ENCODE measurements around the gene HMCN2.

HMCN2 gene

DNA sequence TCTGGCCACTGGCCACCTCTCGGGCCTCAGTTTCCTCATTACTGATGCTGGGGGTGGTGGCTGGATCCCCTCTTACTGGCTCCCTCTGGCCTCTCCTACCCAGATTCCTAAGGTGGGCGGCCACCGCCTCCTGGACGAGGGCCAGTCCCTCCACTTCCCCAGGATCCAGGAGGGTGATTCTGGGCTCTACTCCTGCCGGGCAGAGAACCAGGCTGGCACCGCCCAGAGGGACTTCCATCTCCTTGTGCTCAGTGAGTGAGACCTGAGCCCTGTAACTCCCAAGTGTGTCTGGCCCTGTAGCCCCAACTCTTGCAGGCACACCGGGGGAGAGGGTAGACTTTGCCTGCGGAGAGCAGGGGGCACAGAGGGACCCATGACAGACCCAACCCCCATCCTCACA, 83.3 kb downstream of the HMCN2 start:
- no peak for DNase-seq

DNA sequence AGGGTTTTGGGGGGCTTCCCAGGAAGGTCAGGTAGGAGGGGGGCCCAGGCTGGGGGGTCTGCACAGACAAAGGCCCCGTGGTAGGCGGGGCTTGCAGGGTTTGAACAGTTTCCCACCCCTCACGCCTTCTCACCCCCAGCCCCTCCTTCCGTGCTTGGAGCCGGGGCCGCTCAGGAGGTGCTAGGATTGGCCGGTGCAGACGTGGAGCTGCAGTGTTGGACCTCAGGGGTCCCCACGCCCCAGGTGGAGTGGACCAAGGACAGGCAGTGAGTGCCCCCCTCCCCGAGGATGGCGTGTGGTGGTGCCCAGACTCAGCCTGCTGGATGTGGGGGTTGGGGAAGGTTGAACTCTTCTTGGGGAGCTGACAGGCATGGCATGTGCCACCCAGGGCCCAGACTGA, 83.8 kb downstream of the HMCN2 start:
- no peak for DNase-seq

GRCh38 chr9:130351343-130351742, 85.8 kb downstream of the HMCN2 start:
- DNase-seq = no peak

GRCh38 chr9:130352081-130352480, 86.5 kb downstream of the HMCN2 start:
- no peak for DNase-seq

DNA sequence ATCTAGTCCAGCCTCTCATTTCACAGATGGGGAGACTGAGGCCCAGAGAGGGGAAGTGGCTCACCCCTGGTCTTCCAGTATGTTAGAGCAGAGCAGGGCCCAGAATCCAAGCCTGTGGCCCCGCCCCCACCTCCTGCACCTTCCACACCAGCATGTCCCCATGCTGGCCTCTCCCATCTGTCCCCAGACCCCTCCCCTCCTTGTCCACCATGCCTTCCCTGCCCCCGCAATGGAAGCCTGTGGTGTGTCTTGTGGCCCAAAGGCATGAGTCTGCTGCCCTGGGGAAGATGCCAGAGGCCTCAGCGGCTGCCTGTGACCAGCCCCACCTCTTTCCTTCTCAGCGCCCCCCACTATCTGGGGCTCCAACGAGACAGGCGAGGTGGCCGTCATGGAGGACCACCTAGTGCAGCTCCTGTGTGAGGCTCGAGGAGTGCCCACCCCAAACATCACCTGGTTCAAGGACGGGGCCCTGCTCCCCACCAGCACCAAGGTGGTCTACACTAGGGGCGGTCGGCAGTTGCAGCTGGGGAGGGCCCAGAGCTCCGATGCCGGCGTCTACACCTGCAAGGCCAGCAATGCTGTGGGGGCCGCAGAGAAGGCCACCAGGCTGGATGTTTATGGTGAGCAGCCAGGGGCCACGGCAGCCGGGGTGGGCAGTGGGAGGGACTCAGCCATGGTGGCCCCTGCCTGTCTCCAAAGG, 87.2 kb downstream of the HMCN2 start:
- no peak for DNase-seq

GRCh38 chr9:130354378-130354777, 88.8 kb downstream of the HMCN2 start:
- DNase-seq = no peak

DNA sequence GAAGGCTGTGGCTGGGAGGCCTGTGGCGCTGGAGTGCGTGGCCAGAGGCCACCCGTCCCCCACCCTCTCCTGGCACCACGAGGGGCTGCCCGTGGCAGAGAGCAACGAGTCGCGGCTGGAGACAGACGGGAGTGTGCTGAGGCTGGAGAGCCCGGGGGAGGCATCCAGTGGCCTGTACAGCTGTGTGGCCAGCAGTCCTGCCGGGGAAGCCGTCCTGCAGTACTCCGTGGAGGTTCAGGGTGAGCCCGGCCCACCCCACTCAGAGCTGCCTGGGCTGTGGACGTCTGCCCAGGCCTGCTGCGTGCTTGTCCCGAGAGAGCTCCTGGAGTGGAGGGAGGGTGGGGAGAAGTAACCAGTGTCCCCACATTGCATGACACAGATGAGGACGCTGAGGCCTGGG, 89.2 kb downstream of the HMCN2 start:
- no peak for DNase-seq

GRCh38 chr9:130356033-130356432, 90.5 kb downstream of the HMCN2 start:
- DNase-seq = no peak

- DNase-seq = no peak
These were observed 91.5 kb downstream of the HMCN2 start for GRCh38 chr9:130356877-130357584.

GRCh38 chr9:130358928-130359327, 93.4 kb downstream of the HMCN2 start:
- DNase-seq = no peak

DNA sequence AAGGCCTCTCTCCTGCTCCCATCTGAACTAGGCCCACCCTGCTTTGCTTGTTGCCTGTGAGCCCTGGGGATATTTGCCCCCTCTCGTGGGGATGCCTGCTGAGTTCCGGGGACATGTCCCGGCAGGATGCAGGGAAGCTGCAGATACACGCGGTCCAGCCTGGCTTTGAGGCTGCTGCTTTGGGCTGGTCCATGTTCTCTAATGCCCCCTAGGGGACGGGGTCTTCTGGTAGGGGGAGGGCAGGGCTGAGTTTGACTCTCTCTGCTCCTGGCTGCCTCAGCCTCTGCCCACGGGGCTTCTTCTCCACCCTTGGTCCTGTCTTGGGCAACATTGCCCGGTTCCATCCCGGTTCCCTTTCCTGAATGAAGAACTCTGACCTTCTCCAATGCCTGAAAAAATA, 94.3 kb downstream of the HMCN2 start:
- DNase-seq = no peak

DNA sequence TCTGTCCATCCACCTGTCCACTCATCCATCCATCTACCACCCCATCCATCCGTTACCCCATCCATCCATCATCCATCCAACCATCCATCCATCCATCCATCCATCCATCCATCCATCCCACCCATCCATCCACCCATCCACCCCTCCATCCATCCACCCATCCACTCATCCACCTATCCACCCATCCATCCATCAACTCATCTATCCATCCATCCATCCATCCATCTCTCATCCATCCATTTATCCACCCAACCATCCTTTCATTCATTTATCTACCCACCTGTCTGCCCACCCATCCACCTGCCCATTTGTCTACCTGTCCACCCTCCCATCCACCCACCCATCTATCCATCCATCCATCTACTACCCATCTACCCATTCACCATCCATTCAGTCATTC, 95.1 kb downstream of the HMCN2 start:
- no peak for DNase-seq

- no peak for DNase-seq
These were observed 96.4 kb downstream of the HMCN2 start for GRCh38 chr9:130361873-130362362.

- no peak for DNase-seq
These were observed 97.1 kb downstream of the HMCN2 start for GRCh38 chr9:130362691-130363090.

DNA sequence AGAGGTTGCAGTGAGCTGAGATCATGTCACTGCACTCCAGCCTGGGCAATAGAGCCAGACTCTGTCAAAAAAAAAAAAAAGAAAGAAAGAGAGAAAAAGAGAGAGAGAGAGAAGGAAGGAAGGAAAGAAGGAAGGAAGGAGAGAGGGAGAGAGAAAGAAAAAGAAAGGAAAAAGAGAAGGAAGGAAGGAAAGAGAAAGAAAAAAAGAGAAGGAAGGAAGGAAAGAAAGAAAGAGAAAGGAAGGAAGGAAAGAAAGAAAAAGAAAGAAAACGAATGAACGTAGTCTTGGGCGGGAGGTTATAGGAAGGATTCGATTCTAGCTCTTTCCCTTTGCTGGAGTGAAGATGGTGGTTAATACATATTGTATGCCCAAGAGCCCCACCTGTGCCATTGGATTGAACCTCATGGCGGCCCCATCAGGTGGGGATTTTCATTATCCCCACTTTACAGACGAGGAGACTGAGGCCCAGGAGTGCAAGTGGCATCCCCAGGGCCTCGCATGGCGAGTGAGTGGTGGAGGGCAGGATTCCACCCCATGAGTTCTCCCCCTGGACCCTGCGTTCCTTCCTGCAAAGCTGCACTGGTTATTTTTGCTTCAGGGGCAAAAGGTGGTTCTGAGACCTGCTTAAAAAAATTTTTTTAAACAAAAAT, 98.3 kb downstream of the HMCN2 start:
- DNase-seq = no peak

DNA sequence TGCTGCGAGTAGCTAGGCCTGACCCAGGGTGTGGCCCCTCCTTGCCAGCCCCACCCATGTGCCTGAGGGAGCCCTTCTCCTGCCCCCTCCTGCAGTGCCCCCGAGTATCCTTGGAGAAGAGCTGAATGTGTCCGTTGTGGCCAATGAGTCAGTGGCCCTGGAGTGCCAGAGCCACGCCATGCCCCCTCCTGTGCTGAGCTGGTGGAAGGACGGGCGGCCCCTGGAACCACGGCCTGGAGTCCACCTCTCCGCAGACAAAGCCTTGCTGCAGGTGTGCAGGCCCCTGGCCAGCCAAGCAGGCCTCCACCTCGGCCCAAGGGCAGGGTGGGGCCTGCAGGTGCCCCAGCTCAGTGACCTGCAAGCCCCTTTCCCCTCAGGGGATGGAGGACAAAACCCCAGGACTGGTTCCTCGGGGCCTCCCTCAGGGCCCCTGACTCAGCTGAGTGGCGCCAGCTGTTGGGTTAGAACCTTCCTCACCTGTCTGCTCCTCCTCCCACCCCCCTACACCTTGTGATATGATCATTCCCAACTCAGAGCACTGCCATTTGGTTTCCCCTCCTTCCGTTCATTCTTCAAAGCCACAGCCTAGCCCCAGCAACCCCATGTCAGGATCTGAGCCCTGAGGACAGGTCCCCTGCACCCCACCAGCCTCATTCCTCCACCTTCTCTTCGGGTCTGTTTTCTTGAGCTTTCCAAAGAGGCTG, 99.2 kb downstream of the HMCN2 start:
- no peak for DNase-seq

GRCh38 chr9:130365323-130365721, 99.8 kb downstream of the HMCN2 start:
- DNase-seq = no peak

DNA sequence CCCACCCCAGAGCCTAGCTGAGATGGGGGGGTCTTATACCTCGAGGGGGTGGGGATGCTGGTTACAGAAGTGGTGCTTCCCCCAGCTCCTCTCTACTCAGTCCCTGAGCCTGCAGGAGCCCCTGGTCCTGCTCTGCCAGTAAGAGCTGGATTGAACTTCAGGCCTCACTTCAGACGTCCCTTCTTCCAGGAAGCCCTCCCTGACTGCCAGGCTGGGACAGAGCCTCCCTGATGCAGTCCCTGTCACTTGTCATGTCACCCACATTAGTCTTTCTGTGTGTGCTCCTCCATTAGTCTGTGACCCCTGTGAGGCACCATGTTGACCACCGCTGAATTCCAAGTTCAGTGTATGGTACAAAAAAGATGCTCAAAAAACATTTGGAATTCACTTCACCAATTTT, 100.5 kb downstream of the HMCN2 start:
- no peak for DNase-seq

DNA sequence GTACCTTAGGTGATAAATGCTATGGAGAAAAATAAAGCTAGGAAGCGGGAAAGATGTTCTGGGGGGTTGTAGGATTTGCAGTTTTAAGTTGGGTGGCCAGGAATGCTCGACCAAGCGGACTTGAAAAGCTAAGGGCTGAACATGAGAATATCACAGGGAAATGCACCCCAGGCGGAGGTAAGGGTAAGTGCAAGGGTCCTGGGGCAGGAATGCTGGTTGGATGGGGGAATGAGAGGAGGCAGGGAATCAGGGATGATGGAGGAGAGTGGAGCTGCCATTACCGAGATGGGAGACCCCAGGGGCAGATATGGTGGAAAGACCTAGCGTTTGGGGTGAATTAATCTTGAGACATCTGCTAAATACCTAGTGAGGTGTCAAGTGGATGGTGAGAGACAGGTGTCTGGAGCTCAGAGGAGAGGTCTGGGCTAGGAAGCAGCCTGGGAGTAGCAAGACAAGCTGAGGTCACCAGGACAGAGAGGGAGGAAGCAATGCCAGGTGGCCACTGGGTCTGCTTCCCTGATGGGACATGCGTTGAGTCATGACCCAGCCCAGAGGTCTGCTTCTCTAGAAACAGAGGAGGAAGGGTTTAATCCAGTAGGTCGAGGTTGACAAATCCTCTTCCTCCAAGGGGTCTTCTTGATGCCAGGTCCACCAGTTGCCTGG, 101.5 kb downstream of the HMCN2 start:
- DNase-seq = no peak

- no peak for DNase-seq
These were observed 103.1 kb downstream of the HMCN2 start for GRCh38 chr9:130368631-130369103.

DNA sequence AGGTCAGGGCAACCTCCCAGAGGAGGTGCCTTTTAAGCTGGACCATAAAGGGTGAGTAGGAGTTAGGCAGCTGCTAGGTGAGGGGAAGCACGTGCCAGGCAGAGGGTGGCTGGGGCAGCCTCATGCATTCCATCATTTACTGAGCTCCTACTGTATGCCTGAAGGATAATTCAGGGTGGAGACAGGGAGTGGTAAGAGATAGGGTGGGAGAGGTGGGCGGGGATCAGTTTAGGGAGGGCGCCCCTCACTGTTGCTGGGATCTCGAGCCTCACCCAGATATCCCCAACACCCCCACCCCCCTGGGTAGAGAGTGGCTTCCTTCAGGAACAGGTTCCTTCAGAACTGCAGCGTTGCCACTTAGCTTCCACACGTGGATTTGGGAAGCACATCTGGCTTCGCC, 104.7 kb downstream of the HMCN2 start:
- DNase-seq = no peak

- DNase-seq = no peak
These were observed 105.8 kb downstream of the HMCN2 start for GRCh38 chr9:130371196-130371966.

Data from COR-L47 (cell line).